GM19238 (cell line): ENCODE measurements around the gene RPS29.
A peak's percentile ranks its signal among the peaks of the same experiment; 100 is the strongest.
"Not testable (repeated sequence)": the region's sequence is repeated elsewhere in the genome, so short reads cannot be mapped to it uniquely, and the experiment has no call there.

Experiments used
- DNase-seq: peaks from one replicate; pipeline ENCODE4 v3.0.0; 2011; ENCODE audit warnings: low spot score; ENCODE audit not compliant: insufficient read length

Gene RPS29

DNA sequence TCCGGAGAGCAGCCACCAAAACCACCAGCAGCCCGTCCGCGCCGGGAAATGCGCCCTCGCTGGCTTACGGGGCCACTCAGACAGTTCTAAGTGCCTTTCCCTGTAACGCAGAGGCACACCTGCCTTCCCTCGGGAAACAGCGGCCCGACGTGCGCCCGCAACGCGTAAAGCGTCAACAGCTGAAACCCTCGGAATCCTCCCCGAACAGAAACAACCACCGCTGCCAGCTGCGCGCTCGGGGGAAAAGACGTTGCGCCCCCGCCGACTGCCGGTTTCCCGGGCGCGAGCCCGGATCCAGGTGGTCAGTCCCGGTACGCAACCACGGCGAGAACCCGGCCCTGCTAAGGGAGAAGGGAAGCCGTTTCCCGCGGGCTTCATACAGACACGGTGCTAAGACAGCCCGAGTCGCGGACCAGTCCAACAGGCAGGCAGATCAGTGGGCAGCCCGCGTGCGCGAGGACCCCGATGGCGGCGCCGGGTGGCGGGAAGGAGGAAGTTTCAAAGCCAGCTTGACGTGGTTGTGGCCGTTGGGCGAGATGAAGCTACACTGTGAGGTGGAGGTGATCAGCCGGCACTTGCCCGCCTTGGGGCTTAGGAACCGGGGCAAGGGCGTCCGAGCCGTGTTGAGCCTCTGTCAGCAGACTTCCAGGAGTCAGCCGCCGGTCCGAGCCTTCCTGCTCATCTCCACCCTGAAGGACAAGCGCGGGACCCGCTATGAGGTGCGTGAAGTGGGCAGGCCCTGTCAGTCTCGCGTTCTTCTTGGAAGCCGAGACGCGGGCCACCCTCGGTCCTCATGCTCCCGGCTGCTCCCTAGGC lies 12.5 kb upstream of the RPS29 start, which contains the start of gene LRR1:
LRR1 (plus strand) TSS at position 456 of the 816 bp plus-strand sequence; CDS start at position 537, 81 bp downstream.
- DNase-seq = peak; percentile 66

DNA sequence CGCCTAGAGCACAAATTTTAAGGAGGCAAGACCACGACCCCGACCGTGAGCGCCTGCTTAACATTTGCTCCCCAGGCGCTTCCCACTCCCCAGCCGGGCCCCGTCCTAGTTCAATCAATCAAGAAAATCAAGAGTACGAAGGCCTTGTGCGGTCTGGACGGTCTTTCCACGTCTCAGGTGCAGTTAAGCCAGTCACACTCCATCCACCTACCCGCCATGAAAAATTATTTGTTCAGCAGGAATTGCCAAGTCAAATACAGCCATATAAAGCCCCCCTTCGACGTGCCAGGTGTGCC lies 12.0 kb upstream of the RPS29 start:
- DNase-seq = no peak

DNA sequence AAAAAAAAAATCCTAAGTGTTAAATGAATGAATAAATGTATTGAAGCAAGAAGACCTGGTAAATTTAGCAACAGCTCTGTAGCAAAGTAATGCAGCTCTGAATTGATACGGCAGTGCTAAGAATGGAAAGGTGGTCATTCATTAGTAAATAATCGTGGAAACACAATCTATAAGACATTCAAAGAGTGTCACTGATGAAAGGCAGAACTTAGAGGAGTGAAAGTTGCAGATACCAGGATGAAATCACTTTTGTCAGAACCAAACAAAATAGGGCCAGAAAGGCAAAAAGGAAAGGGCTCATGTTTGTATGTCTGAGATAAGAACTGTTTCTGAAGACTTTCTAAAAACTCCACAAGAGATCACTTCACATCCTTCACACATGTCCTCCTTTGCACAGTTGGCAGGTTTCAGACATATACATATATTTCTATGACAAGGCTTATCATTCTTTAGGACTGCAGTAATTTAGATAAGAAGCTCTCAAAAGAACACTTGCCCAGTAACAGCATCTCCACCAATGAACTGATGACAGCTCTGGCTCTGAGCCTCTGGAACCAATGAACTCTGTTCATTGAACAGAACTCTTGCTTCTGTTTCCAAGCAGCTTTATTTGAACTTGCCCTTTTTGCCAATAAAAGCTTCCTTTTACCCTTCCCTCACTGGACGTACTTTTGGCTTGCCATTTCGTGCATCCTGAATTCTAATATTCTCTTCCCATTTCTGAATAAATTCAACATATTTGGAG lies 8.3 kb upstream of the RPS29 start:
- no peak for DNase-seq

DNA sequence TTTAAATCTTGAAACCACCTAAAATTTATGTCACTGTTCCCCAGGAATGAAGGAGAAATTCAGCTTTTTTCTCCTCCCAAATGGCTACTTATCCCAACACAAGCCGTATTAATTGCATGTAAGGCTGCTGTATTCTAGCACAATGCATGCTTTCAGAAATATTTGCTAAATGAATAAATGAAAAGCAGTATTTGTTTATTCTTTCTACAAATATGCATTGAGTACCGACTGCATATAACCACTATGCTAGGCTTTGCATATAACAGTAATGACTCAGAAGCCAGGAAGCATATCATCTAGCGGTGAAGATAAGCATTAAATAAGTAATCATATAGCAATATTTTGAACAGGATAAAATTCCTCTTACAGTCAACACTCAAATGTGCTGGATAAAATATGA lies 6.8 kb upstream of the RPS29 start:
- no peak for DNase-seq

DNA sequence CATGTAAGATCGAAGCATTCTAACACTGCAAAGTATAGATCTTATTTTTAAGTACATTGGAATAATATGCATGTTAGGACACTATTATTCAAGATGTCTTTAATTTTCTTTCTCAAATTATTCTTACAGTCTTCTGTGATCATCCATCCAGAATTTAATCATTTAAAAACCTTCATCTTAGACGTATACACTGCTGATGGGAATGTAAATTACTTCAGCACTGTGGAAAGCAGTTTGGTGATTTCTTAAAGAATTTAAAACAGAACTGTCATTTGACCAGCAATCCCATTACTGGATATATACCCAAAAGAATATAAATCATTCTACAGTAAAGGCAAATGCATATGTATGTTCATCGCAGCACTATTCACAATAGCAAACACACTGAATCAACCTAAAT lies 3.2 kb upstream of the RPS29 start:
- no peak for DNase-seq

DNA sequence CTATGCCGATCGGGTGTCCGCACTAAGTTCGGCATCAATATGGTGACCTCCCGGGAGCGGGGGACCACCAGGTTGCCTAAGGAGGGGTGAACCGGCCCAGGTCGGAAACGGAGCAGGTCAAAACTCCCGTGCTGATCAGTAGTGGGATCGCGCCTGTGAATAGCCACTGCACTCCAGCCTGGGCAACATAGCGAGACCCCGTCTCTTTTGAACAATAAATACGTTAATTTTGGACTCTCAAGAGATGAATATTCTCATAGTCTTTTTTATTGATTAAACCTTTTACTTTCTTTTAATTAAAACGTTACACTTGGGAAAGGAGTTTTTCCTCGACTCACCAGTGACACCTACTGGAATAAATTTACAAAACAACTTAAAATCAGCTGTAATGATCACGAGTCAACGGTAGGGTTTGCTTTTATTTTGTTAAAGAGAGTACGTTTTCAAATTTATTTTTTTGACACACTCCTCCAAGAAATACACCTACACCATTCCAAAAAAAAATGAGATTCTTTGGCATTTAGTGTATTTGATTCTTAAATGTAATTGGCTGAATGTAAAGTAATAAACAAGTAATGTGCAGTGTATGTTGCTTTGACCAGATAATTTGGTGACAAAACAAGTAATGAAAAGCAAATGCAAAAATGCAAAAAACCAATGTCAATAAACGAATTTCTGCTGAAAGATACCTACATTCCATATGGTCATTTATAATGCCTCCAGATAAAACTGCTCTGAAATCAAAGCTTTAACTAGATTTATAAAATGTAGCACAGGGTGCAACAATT lies 687 bp upstream of the RPS29 start:
- DNase-seq = no peak

DNA sequence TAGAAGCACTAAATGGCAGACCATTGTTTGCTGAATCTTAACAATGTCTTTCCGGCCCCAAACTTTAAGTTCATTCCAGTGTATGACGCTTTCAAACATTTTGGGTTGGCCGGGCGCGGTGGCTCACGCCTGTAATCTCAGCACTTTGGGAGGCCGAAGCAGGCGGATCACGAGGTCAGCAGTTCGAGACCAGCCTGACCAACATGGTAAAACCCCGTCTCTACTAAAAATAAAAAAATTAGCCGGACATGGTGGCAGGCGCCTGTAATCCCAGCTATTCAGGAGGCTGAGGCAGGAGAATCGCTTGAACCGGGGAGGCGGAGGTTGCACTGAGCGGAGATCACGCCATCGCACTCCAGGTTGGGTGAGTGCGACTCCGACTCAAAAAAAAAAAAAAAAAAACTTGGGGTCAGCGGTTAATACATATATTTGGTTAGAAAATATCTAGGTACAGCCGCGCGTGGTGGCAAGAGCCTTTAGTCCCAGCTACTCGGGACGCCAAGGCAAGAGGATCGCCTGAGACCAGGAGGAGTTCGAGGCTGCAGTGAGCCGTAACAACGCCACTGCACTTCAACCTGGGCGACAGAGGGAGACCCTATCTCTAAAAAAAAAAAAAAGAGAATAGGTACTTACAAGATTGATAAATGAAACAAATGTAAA lies 1.1 kb downstream of the RPS29 start:
- DNase-seq = not testable (repeated sequence)

DNA sequence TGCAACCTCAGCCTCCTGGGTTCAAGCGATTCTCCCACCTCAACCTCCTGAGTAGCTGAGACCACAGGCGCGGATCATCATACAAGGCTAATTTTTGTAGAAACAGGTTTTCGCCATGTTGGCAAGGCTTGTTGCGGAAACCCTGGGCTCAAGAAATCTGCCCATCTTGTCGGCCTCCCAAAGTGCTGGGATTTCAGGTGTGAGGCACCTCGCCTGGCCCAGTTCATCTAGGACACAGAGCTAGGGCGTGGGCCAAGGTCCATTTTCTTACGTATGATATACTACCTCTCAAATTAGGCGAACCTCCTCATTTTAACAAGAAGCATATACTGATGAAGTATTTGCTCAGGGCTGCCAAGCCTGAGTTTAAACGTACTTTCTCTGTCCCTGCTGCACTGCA lies 2.1 kb downstream of the RPS29 start:
- no peak for DNase-seq

DNA sequence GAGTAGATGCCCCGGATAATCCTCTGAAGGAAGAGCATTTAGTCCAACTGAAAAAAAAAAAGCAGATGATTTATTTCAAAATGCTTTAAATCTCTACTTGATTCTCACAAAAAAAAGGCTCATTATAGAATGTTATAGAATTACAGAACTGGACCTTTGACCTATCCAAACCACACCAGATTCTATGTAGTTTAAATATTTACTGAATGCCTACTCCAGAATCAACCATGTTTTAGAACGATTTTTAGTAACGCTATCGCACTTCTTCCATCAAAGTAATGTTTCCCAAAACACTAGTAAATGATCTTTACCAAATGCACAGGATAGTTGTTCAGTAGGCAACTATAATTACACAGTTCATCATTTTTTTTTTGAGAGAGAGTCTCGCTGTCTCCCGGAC lies 2.6 kb downstream of the RPS29 start:
- DNase-seq = no peak

DNA sequence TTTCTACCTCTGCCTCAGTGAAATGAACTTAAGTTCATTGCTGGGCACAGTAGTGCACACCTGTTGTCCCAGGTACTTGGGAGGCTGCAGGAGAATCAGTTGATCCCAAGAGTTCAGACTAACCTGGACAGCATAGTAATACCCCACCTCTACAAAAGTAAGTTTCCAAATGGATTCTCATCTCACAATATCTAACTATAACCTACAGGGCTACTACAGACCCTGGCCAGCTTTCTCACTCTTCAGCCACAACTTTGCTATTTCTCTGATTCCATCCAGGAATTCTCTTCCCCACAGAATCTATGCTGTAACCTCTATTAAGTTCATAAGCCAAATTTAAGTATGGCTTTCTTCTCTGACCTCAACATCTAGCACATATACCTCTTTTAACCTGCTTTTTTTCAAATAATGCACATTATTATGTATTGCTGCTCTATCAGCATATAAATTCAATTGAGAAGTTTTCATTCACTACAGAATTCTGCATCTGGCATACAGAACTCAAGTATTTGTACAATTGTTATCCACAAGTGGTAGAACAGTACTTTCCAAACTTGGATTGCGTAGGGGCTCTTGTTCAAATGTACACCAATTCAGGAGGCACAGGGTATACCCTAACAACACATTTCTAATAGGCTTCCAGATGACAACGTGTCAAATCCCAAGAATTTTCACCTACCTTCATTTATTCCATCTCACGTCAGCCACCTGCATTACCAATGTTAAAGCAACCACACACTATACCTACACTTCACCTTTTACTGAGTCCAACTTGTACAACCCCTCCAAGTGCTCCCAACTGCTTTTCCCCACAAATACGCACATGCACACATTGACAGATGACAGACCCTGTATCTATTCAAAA lies 3.8 kb downstream of the RPS29 start:
- no peak for DNase-seq

DNA sequence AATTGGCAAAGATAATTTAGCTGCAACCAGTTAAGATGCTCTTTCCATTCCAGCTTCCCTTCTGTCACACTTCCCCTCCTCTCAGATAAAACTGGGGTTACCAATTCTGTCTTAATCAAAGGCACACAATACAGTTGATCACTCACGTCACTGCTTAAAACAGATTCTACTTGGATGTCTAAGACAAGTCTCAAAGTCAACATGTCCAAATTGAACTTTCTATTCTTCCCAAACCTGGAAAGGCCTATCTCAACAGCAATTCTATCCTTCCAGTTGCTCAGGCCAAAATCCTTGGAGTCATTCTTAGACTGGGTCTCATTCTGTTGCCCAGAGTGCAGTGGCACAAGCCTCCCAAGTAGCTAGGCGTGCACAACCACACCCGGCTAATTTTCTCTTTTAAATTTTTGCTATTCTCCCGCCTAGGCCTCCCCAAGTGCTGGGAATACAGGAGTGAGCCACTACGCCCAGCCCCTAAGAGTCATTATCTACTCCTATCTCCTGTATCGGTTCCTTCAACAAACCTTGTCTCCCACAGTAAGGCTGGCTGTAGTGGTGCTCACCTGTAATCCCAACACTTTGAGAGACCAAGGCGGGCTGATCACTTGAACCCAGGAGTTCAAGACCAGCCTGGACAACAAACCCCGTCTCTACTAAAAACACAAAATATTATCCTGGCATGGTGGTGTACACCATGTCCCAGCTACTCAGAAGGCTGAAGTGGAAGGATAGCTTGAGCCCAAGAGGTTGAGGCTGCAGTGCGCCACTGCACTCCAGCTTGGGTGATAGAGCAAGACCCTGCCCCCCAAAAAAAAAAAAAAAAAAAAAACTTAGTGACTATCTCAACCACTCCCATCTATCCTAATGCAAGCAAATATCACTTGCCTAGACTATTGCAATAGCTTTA lies 4.7 kb downstream of the RPS29 start:
- no peak for DNase-seq

DNA sequence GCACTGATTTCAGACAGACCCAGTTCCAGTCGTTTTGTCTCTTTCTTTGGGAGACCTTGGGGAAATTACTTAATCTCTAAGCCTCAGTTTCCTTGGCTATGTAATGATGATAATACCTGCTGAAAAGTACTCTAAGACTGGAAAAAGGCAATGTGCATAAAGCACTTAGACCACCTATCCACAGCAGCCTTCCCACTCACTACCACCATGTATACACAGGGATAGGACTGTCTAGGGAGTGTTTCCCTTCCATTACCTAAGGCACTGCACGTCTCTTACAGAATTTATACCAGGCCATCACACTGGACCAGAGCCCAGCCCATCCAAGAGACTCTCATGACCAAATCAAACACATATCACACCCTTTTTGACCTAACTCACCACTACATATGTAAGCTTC lies 6.3 kb downstream of the RPS29 start:
- DNase-seq = no peak

DNA sequence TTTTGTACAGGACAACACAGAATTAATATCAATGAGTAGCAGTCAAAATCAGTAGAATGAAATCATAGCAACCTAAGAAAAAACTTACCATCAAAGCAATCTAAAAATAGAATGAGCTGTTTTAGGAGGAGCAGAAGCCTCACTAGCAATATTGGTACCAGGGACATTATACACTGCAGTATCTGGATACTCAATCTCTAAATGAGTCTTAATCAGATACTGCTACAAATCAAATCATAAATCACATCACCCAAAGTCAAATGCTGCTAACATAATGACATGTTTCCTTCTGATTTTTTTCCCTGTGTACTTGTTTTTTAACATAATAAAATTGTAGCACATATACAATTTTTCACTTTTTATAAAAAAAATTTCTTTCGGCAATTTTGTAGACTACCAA lies 8.0 kb downstream of the RPS29 start:
- DNase-seq = no peak

DNA sequence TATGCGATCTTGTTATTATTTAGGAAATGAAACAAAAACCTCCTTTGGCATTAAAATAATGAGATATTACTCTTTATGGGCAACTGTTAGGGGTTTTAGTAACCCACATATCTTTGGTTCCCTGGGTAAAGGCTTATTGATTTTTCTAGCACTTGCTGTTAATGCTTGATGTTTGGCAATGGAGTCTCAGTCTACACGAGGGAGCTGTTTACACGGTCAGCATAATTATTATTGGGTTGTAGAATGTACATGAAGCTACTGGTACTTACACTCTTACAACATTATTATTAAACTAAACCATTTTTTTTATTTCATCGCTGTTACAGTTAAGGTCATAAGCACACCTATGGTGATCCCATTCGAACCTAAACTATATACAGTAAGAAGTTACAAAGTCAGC lies 12.1 kb downstream of the RPS29 start:
- no peak for DNase-seq

DNA sequence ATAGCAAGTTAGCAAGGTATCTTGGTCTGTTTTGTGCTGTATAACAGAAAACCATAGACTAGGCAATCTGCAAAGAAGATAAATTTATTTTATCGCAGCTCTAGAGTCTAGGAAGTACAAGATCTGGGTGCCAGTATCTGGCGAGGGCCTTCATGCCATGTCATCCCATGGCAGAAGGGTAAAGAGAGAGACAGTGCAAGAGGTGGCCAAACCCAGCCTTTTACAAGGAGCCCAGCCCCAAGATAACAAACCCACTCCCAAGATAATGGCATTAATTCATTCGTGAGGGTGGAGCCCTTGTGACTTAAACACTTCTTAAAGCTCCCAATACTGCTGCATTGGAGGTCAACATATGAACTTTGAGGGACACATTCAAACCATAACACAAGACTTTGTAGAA lies 16.9 kb downstream of the RPS29 start:
- DNase-seq = no peak

DNA sequence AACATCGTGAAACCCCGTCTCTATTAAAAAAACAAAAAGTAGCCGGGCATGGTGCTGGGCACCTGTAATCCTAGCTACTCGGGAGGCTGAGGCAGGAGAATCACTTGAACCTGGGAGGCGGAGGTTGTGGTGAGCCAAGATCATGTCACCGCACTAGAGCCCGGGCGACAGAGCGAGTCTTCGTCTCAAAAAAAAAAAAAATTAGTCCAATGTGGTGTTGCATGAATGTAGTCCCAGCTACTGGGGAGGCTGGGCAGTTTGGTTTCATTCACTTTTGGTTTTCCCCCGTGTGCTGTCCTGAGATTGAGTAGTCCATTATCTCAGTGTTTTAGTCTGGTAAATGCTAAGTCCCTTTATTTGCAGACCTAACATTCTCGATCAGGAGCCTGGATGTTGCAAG lies 19.5 kb downstream of the RPS29 start:
- DNase-seq = no peak

DNA sequence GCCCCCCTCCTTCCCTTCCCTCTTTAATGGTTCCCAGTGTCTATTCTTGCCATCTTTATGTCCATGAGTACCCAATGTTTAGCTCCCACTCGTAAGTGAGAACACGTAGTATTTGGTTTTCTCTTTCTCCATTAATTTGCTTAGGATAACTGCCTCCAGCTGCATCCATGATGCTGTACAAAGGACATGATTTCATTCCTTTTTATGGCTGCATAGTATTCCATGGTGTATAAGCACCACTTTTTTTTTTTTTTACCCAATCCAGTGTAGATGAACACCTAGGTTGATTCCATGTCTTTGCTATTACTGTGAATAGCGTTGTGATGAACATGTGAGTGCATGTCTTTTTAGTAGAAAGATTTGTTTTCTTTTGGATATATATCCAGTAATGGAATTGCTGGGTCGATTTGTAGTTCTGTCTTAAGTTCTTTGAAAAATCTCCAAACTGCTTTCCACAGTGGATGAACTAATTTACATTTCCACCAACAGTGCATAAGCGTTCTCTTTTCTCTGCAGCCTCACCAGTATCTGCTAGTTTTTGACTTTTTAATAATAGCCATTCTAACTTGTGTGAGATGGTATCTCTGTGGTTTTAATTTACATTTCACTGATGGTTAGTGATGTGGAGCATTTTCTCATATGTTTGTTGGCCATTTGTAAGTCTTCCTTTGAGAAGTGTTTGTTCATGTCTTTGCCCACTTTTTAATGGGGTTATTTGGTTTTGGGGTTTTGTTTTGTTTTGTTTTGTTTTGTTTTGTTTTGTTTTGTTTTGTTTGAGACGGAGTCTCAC lies 26.0 kb downstream of the RPS29 start:
- no peak for DNase-seq

DNA sequence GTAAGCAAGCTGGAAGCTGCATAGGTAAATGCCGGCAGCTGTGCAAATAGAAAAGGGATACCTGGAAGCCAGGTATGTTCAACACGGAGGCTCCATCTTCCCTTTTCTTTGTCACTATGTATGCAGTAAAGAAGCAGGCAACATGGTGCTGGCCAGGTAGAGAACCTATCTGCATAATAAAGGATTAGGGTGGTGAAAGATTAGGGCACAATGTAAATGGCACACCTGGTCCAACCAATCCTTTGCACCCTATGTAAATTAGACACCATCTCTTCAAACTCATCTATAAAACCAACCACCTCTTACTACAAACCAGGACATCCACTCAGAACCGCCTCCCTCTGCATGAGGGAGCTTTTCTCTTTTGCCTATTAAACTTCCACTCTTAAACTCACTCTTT lies 32.3 kb downstream of the RPS29 start:
- DNase-seq = no peak

DNA sequence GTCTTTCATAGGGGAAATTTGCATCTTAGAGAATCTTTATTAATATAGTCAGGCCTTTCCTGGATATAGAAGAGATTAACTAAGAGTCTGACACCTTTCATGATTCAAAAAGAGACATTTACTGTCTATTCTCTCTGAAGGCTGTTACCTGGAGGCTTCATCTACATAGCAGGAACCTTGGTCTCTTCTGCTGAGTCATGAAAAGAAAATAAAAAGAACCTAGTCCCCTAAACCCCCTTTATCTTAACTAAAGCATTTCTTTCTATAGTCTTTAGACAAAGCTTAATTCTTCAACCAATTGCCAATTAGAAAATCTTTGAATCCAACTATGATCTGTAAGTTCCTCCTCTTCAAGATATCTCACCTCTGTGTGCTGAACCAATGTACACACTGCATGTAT lies 33.1 kb downstream of the RPS29 start:
- no peak for DNase-seq
